Upper lobe of left lung (tissue), 4 donors: ENCODE results near the gene TPBGL.

Source experiments
- CTCF ChIP-seq, 6 experiments: fragments of 450-650 bp in 4 of 6; fragments of 200-600 bp in 2 of 6; sonication (generic) in 2 of 6; IDR thresholded peaks; one replicate each; pipeline ENCODE4 v1.5.1; 2016 to 2019; ENCODE audit warnings: antibody characterized with exemption in 6 of 6
- EP300 ChIP-seq, 4 donors: sonication (generic); formaldehyde crosslinking; IDR thresholded peaks; one replicate each; pipeline ENCODE4 v1.5.1; 2017; ENCODE audit warnings: antibody characterized with exemption in 4 of 4, control low read depth in 2 of 4
- POLR2A ChIP-seq, 4 donors: fragments of 450-650 bp; IDR thresholded peaks; one replicate each; pipeline ENCODE4 v1.5.1; 2016 to 2017; ENCODE audit warnings: antibody characterized with exemption in 4 of 4, mild to moderate bottlenecking in 2 of 4
- POLR2AphosphoS5 ChIP-seq, 2 donors: sonication (generic); formaldehyde crosslinking; IDR thresholded peaks; one replicate each; pipeline ENCODE4 v1.5.1; 2017; ENCODE audit warnings: antibody characterized with exemption in 2 of 2

DNA sequence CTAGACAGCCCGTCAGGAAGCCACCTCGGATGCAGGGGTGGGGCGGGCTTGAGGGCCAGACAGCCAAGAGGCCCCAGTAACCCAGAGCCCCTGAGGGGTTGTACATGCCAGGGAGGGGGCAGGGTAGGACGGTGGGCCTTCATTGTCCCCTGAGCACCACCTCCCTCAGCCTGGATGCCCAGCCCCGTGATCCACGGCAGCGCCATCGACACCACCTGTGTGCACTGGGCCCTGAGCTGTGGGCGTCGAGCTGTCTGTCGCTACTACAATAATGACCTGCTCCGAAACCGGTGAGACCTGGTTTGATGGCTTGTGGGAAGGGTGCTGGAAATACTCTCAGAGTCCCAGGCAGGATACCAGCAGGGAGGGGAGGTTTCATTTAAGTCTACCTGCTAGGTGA is 37.4 kb upstream of the TPBGL start:
- TF ChIP-seq POLR2AphosphoS5 (IDR thresholded peaks at IDR 0.05): no peak
- no peak for TF ChIP-seq CTCF (IDR thresholded peaks at IDR 0.05)
- no peak for TF ChIP-seq POLR2A (IDR thresholded peaks at IDR 0.05)
- no peak for TF ChIP-seq EP300 (IDR thresholded peaks at IDR 0.05)
